Panc1 (cell line): ENCODE data around the gene ZNF699. TPM values are rescaled to one million over a fixed set of nuclear protein-coding genes. Genes with fewer than 3 reads are reported as not detected.

Experiments
- ATAC-seq: fragments of 200-7000 bp; cut with Tn5 transposase; 2 replicates; pipeline ENCODE4 v1.9.1; 2020; ENCODE audit warnings: mild to moderate bottlenecking, moderate library complexity
- BruUV-seq: library from RNA; stranded (reverse); fragments of 400-500 nt; replicated peaks from 2 replicates; lab custom pipeline; 2021; lab: Mats Ljungman, UMichigan
- CTCF ChIA-PET: fragments of 300-600 bp; sonication (Branson Sonifier 250); formaldehyde crosslinking; loops from one replicate; lab custom pipeline; 2022; ENCODE audit warnings: antibody characterized with exemption; lab: Charles Lee
- POLR2A ChIA-PET: fragments of 300-600 bp; sonication (Branson Sonifier 250); formaldehyde crosslinking; loops from one replicate; lab custom pipeline; 2022; ENCODE audit warnings: antibody characterized with exemption; lab: Charles Lee
- DNase-seq: peaks from one replicate; pipeline ENCODE4 v3.0.0-alpha.2; 2010; ENCODE audit warnings: low read depth, low spot score
- H3K27ac ChIP-seq: 2 replicates; pipeline ENCODE4 v1.5.1; 2011; ENCODE audit warnings: mild to moderate bottlenecking, low read length, inconsistent platforms
- H3K27me3 ChIP-seq: fragments of 200-500 bp; sonication (Bioruptor generic); 2 replicates; pipeline ENCODE4 v1.6.0; 2014; ENCODE audit warnings: low read length, inconsistent platforms; ENCODE audit not compliant: control insufficient read depth, insufficient read depth
- H3K36me3 ChIP-seq: fragments of 200-500 bp; sonication (Bioruptor generic); 2 replicates; pipeline ENCODE4 v1.5.1; 2014; ENCODE audit warnings: inconsistent platforms, mild to moderate bottlenecking, low read length, moderate library complexity; ENCODE audit not compliant: control insufficient read depth, insufficient read depth
- H3K4me1 ChIP-seq: 2 replicates; pipeline ENCODE4 v1.5.1; 2011; ENCODE audit warnings: inconsistent platforms, mild to moderate bottlenecking, low read length, moderate library complexity; ENCODE audit not compliant: control insufficient read depth, insufficient read depth
- H3K4me3 ChIP-seq, 2 experiments: 2 replicates each; pipeline ENCODE4 v1.5.1; 2011 to 2012; ENCODE audit warnings: low read depth in 2 of 2, low read length in 2 of 2, mild to moderate bottlenecking in 2 of 2, inconsistent platforms in 1 of 2, moderate library complexity in 1 of 2
- H3K9me3 ChIP-seq: fragments of 200-500 bp; sonication (Bioruptor generic); 2 replicates; pipeline ENCODE4 v1.5.1; 2014; ENCODE audit warnings: low read depth, mild to moderate bottlenecking, inconsistent platforms, low read length, moderate library complexity; ENCODE audit not compliant: control insufficient read depth, insufficient read depth
- POLR2AphosphoS5 ChIP-seq: IDR thresholded peaks from 2 replicates; pipeline ENCODE4 v1.6.1; 2012; ENCODE audit warnings: mild to moderate bottlenecking, low read depth, low read length, moderate library complexity
- SIN3A ChIP-seq: IDR thresholded peaks from 2 replicates; pipeline ENCODE4 v1.6.1; 2012; ENCODE audit warnings: low read depth, mild to moderate bottlenecking, low read length, moderate library complexity, borderline replicate concordance; ENCODE audit not compliant: insufficient read depth
- TCF7L2 ChIP-seq: IDR thresholded peaks from 2 replicates; pipeline ENCODE4 v1.6.1; 2011; ENCODE audit warnings: mild to moderate bottlenecking, low read depth, low read length, inconsistent platforms
- in situ Hi-C: cut with HindIII; loops from 2 replicates; pipeline ENCODE4 v1.10.0; 2016; ENCODE audit warnings: low sequenced_read_pairs, low pct_unique_long_range_greater_than_20kb
- intact Hi-C: fragments of 100-400 bp; cut with micrococcal nuclease; formaldehyde crosslinking; loops from one replicate; pipeline ENCODE4 v1.10.0; 2022; ENCODE audit not compliant: unreplicated experiment
- total RNA-seq: library from RNA; stranded (reverse); gene quantifications from one replicate; pipeline ENCODE4 v1.2.1, GENCODE V29; 2021; ENCODE audit not compliant: unreplicated experiment
- TF ChIP-seq, protein P1 (sequence below), 2 experiments: IDR thresholded peaks; 2 replicates each; pipeline ENCODE4 v1.6.1; 2011 to 2012; ENCODE audit warnings: low read depth in 2 of 2, control low read depth in 1 of 2, low read length in 1 of 2, mild to moderate bottlenecking in 1 of 2, moderate library complexity in 1 of 2; ENCODE audit not compliant: insufficient read depth in 1 of 2
- TF ChIP-seq, protein P2 (sequence below): fragments of 450-650 bp; IDR thresholded peaks from 2 replicates; pipeline ENCODE4 v1.5.1; 2017; ENCODE audit warnings: mild to moderate bottlenecking

Gene ZNF699
- total RNA-seq, 1 experiment from 2014 or later: 7.3 TPM

DNA sequence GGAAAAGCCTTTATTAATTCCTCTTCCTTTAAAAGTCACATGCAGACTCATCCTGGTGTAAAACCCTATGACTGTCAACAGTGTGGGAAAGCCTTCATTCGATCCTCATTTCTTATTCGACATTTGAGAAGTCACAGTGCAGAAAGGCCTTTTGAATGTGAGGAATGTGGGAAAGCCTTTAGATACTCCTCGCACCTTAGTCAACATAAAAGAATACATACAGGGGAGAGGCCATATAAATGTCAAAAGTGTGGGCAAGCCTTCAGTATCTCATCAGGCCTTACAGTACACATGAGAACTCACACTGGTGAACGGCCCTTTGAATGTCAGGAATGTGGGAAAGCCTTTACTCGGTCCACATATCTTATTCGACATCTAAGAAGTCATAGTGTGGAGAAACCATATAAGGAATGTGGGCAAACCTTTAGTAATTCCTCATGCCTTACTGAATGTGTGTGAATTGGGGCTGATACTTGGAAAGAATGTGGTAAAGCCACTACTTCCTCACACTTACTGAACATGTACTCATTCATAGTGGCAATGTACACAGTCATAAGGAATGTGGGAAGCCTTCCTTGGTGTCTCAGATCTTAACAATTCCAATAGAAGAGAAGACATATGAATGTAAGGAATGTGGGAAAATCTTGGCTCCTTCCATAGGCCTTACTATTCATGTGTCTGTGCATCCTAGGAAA lies 33.1 kb upstream of the ZNF699 start:
- ChIA-PET POLR2A (no interaction called here), CTCF (no interaction called here)
- BruUV-seq: no TSS peak
- Histone ChIP-seq H3K4me1 (no peaks in the 10 kb centered on the region), H3K9me3 (peaks cover 77% of the 10 kb centered on the region), H3K27me3 (no peaks in the 10 kb centered on the region), H3K36me3 (no peaks in the 10 kb centered on the region; the same call in 1 of the 2 replicates), H3K4me3 (no peak overlapping the region), H3K27ac (no peak overlapping the region)
- ATAC-seq (no peak), DNase-seq (no peak)
- intact Hi-C loops (no loop called here), in situ Hi-C loops (no loop called here)
- TF ChIP-seq, protein P1, sequence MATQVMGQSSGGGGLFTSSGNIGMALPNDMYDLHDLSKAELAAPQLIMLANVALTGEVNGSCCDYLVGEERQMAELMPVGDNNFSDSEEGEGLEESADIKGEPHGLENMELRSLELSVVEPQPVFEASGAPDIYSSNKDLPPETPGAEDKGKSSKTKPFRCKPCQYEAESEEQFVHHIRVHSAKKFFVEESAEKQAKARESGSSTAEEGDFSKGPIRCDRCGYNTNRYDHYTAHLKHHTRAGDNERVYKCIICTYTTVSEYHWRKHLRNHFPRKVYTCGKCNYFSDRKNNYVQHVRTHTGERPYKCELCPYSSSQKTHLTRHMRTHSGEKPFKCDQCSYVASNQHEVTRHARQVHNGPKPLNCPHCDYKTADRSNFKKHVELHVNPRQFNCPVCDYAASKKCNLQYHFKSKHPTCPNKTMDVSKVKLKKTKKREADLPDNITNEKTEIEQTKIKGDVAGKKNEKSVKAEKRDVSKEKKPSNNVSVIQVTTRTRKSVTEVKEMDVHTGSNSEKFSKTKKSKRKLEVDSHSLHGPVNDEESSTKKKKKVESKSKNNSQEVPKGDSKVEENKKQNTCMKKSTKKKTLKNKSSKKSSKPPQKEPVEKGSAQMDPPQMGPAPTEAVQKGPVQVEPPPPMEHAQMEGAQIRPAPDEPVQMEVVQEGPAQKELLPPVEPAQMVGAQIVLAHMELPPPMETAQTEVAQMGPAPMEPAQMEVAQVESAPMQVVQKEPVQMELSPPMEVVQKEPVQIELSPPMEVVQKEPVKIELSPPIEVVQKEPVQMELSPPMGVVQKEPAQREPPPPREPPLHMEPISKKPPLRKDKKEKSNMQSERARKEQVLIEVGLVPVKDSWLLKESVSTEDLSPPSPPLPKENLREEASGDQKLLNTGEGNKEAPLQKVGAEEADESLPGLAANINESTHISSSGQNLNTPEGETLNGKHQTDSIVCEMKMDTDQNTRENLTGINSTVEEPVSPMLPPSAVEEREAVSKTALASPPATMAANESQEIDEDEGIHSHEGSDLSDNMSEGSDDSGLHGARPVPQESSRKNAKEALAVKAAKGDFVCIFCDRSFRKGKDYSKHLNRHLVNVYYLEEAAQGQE (IDR thresholded peaks at IDR 0.05; ENCODE audit: insufficient read depth in 1 of 2, low read depth in 2 of 2, low read length in 1 of 2): no peak
- TF ChIP-seq, protein P2, sequence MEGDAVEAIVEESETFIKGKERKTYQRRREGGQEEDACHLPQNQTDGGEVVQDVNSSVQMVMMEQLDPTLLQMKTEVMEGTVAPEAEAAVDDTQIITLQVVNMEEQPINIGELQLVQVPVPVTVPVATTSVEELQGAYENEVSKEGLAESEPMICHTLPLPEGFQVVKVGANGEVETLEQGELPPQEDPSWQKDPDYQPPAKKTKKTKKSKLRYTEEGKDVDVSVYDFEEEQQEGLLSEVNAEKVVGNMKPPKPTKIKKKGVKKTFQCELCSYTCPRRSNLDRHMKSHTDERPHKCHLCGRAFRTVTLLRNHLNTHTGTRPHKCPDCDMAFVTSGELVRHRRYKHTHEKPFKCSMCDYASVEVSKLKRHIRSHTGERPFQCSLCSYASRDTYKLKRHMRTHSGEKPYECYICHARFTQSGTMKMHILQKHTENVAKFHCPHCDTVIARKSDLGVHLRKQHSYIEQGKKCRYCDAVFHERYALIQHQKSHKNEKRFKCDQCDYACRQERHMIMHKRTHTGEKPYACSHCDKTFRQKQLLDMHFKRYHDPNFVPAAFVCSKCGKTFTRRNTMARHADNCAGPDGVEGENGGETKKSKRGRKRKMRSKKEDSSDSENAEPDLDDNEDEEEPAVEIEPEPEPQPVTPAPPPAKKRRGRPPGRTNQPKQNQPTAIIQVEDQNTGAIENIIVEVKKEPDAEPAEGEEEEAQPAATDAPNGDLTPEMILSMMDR: no peak
- TF ChIP-seq POLR2AphosphoS5 (no peak), TCF7L2 (no peak), SIN3A (no peak)

DNA sequence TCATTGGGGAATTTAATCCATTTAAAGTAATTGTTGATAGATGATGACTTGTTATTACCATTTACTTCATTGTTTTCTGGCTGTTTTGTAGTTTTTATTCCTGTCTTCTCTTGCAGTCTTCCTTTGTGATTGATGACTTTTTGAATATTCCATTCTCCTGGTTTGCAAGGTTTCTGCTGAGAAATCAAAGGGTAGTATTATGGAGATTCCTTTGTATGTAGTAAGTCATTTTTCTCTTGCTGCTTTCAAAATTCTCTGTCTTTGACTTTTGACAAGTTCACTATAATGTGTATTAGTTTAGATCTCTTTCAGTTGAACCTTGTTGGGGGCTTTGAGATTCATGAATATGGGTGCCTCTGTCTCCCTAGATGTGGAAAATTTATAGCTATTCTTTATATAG lies 20.4 kb upstream of the ZNF699 start:
- in situ Hi-C loops (no loop called here), intact Hi-C loops (loop anchor here (10.0 kb wide), 1 partner anchor 105 kb away; the partner anchor contains the start of gene ZNF266)
- H3K27ac ChIP-seq: no peak overlapping the region
- ChIA-PET CTCF (no interaction called here), POLR2A (no interaction called here)
- no peak overlapping the region for H3K4me3 ChIP-seq
- no peaks in the 10 kb centered on the region for H3K4me1 ChIP-seq
- DNase-seq (no peak), ATAC-seq (no peak)
- H3K36me3 ChIP-seq: no peaks in the 10 kb centered on the region; the same call in 1 of the 2 replicates
- TF ChIP-seq, protein P2: no peak
- no peak for TF ChIP-seq POLR2AphosphoS5
- TF ChIP-seq, protein P1 (IDR thresholded peaks at IDR 0.05; ENCODE audit: insufficient read depth in 1 of 2, low read depth in 2 of 2, low read length in 1 of 2): no peak
- TF ChIP-seq TCF7L2: no peak
- no peak for TF ChIP-seq SIN3A
- no peaks in the 10 kb centered on the region for H3K27me3 ChIP-seq
- peaks cover 49% of the 10 kb centered on the region; the same call in 1 of the 2 replicates for H3K9me3 ChIP-seq
- no TSS peak for BruUV-seq
